GM18502 (cell line): ENCODE measurements around the gene INSYN2B.

Experiments
- ATAC-seq: cut with Tn5 transposase; IDR thresholded peaks from one replicate; pipeline ENCODE4 v1.9.1; 2021; ENCODE audit warnings: mild to moderate bottlenecking; ENCODE audit not compliant: unreplicated experiment, poor library complexity

Gene INSYN2B

GRCh38 chr5:169826618-169827017 lies 153.7 kb downstream of the INSYN2B start:
- ATAC-seq: no peak

- ATAC-seq: no peak
Observed at GRCh38 chr5:169817031-169817430, 163.3 kb downstream of the INSYN2B start.

GRCh38 chr5:169814522-169814921 lies 165.8 kb downstream of the INSYN2B start:
- ATAC-seq: no peak
